ENCODE results near the gene GPR37.

DNA sequence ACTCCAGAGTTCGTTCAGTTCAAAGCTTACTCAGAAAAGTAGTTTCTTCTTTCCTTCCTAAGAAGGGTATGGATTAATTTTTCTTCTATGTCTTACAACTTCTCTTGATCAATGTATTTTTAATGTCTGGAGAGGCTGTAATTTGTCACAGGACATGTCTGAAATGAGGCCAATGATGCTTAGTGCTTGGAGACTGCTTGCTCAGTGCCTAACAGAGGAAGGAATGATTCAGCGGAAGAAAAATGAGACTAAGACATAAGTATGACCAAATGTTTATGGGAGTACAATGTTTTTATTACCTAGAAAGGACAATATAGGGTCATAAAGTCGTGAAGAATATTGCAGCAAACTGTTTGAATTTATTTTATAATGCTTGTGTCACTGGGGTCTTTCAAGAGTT lies 43.3 kb downstream of the GPR37 start:
- TF ChIP-seq, protein P1, sequence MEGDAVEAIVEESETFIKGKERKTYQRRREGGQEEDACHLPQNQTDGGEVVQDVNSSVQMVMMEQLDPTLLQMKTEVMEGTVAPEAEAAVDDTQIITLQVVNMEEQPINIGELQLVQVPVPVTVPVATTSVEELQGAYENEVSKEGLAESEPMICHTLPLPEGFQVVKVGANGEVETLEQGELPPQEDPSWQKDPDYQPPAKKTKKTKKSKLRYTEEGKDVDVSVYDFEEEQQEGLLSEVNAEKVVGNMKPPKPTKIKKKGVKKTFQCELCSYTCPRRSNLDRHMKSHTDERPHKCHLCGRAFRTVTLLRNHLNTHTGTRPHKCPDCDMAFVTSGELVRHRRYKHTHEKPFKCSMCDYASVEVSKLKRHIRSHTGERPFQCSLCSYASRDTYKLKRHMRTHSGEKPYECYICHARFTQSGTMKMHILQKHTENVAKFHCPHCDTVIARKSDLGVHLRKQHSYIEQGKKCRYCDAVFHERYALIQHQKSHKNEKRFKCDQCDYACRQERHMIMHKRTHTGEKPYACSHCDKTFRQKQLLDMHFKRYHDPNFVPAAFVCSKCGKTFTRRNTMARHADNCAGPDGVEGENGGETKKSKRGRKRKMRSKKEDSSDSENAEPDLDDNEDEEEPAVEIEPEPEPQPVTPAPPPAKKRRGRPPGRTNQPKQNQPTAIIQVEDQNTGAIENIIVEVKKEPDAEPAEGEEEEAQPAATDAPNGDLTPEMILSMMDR (IDR thresholded peaks at IDR 0.05), result no peak
- TF ChIP-seq EZH2phosphoT487 (IDR thresholded peaks at IDR 0.05) (no peak), EZH2 (IDR thresholded peaks at IDR 0.05) (no peak)

All from neural progenitor cell (in vitro differentiated cells).